Measurements from ENCODE around the gene WDPCP.
"Not testable (repeated sequence)": the region's sequence is repeated elsewhere in the genome, so short reads cannot be mapped to it uniquely, and the experiment has no call there.

DNA sequence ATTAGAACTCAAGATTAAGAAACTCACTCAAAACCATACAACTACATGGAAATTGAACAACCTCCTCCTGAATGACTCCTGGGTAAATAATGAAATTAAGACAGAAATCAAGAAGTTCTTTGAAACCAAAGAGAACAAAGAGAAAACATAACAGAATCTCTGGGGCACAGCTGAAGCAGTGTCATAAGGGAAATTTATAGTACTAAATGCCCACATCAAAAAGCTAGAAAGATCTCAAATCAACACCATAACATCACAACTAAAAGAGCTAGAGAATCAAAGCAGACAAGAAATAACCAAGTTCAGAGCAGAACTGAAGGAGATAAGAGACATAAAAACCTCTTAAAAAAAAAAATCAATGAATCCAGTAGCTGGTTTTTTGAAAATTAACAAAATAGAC, 30.5 kb downstream of the WDPCP start:
- TF ChIP-seq, protein P1, sequence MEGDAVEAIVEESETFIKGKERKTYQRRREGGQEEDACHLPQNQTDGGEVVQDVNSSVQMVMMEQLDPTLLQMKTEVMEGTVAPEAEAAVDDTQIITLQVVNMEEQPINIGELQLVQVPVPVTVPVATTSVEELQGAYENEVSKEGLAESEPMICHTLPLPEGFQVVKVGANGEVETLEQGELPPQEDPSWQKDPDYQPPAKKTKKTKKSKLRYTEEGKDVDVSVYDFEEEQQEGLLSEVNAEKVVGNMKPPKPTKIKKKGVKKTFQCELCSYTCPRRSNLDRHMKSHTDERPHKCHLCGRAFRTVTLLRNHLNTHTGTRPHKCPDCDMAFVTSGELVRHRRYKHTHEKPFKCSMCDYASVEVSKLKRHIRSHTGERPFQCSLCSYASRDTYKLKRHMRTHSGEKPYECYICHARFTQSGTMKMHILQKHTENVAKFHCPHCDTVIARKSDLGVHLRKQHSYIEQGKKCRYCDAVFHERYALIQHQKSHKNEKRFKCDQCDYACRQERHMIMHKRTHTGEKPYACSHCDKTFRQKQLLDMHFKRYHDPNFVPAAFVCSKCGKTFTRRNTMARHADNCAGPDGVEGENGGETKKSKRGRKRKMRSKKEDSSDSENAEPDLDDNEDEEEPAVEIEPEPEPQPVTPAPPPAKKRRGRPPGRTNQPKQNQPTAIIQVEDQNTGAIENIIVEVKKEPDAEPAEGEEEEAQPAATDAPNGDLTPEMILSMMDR (IDR thresholded peaks at IDR 0.05) = not testable (repeated sequence)
- not testable (repeated sequence) for TF ChIP-seq POLR2A (IDR thresholded peaks at IDR 0.05); EP300 (IDR thresholded peaks at IDR 0.05; ENCODE audit: low read depth)
